Testis (tissue), 3 donors: ENCODE results near the gene CACNA1I. TPM values are rescaled to one million over a fixed set of nuclear protein-coding genes. Genes with fewer than 3 reads are reported as not detected.

Source experiments
- DNase-seq: peaks from one replicate; pipeline ENCODE4 v3.0.0-alpha.2; 2019
- H3K27ac ChIP-seq, 2 donors: fragments of 200-600 bp; sonication (generic); one replicate each; pipeline ENCODE4 v1.5.1; 2019
- H3K27me3 ChIP-seq: fragments of 200-600 bp; sonication (generic); one replicate; pipeline ENCODE4 v1.5.1; 2019
- H3K36me3 ChIP-seq: fragments of 200-600 bp; sonication (generic); one replicate; pipeline ENCODE4 v1.5.1; 2017; ENCODE audit warnings: low read depth; ENCODE audit errors: missing control alignments
- H3K4me1 ChIP-seq: fragments of 200-600 bp; sonication (generic); one replicate; pipeline ENCODE4 v1.5.1; 2019
- H3K4me3 ChIP-seq, 2 donors: fragments of 200-600 bp; sonication (generic); one replicate each; pipeline ENCODE4 v1.5.1; 2017 to 2019
- H3K9me3 ChIP-seq: fragments of 200-600 bp; sonication (generic); one replicate; pipeline ENCODE4 v1.5.1; 2017
- CTCF ChIP-seq, 3 experiments: fragments of 450-650 bp in 2 of 3; fragments of 200-600 bp in 1 of 3; sonication (generic) in 1 of 3; IDR thresholded peaks; one replicate each; pipeline ENCODE4 v1.5.1; 2016 to 2019; ENCODE audit warnings: antibody characterized with exemption in 3 of 3, mild to moderate bottlenecking in 2 of 3, moderate library complexity in 1 of 3
- POLR2A ChIP-seq: fragments of 450-650 bp; IDR thresholded peaks from one replicate; pipeline ENCODE4 v1.6.1; 2017; ENCODE audit warnings: antibody characterized with exemption, mild to moderate bottlenecking, moderate library complexity
- WGBS, 2 donors: methylation state at CpG; one replicate each; pipeline ENCODE4 v1.1.5; 2018; 5-methylcytosine and 5-hydroxymethylcytosine counted together
- intact Hi-C: fragments of 100-400 bp; cut with DNase I; formaldehyde crosslinking; loops from one replicate; pipeline ENCODE4 v1.15.1; 2023; ENCODE audit warnings: low total_unique reads
- polyA plus RNA-seq: library from polyadenylated mRNA; stranded (reverse); fragments of 350-450 nt; fragmentation: Illumina TruSeq; extraction: RNeasy Lipid Tissue Mini Kit (QIAGEN cat#74804); gene quantifications from one replicate; pipeline ENCODE4 v1.2.3, GENCODE V29; 2014; ENCODE audit warnings: low read depth, low replicate concordance; ENCODE audit not compliant: insufficient read depth
- total RNA-seq, 2 donors: library from RNA; depleted of rRNA; stranded (reverse); fragments of >200 nt; gene quantifications; one replicate each; pipeline ENCODE4 v1.2.3, GENCODE V29; 2016

The CACNA1I gene
- total and polyA plus RNA-seq, 3 donors from 2014 or later: 1.3 to 2.0 (median 1.7) TPM

GRCh38 chr22:39583066-39583667 lies 12.6 kb downstream of the CACNA1I start:
- intact Hi-C loops: no loop called here

GRCh38 chr22:39589875-39590274 lies 19.3 kb downstream of the CACNA1I start:
- H3K27ac ChIP-seq: no peak overlapping the region
- TF ChIP-seq POLR2A (no peak), CTCF (IDR thresholded peaks at IDR 0.05) (no peak)
- 78% methylated on average over 11 of the region's 11 CpGs; no CpG with 5 or more reads in 1 of the 2 donors for WGBS, 2 donors

More at GRCh38 chr22:39583066-39583667, 12.6 kb downstream of the CACNA1I start:
- TF ChIP-seq CTCF (IDR thresholded peaks at IDR 0.05) (no peak), POLR2A (no peak)
- H3K36me3 ChIP-seq: no peaks in the 10 kb centered on the region
- H3K4me3 ChIP-seq: no peak overlapping the region
- H3K27ac ChIP-seq: no peak overlapping the region
- 61 to 72% methylated on average over 3 of the region's 3 CpGs for WGBS, 2 donors
- no peaks in the 10 kb centered on the region for H3K9me3 ChIP-seq
- no peaks in the 10 kb centered on the region for H3K4me1 ChIP-seq
- DNase-seq: no peak
- H3K27me3 ChIP-seq: no peaks in the 10 kb centered on the region

GRCh38 chr22:39592081-39593065 lies 21.8 kb downstream of the CACNA1I start:
- Histone ChIP-seq H3K4me3 (no peak overlapping the region), H3K27ac (no peak overlapping the region), H3K27me3 (no peaks in the 10 kb centered on the region), H3K9me3 (no peaks in the 10 kb centered on the region), H3K36me3 (no peaks in the 10 kb centered on the region), H3K4me1 (peaks cover 13% of the 10 kb centered on the region)
- TF ChIP-seq POLR2A: no peak
- no peak for TF ChIP-seq CTCF (IDR thresholded peaks at IDR 0.05)
- 57 to 63% methylated on average over 27 to 32 of the region's 32 CpGs for WGBS, 2 donors
- intact Hi-C loops: no loop called here
- DNase-seq: peak; percentile 76

More at GRCh38 chr22:39589875-39590274, 19.3 kb downstream of the CACNA1I start:
- Histone ChIP-seq H3K27me3 (no peaks in the 10 kb centered on the region), H3K4me3 (no peak overlapping the region), H3K4me1 (peaks cover 13% of the 10 kb centered on the region), H3K9me3 (no peaks in the 10 kb centered on the region), H3K36me3 (no peaks in the 10 kb centered on the region)
- intact Hi-C loops: no loop called here
- no peak for DNase-seq

- Histone ChIP-seq H3K36me3 (no peaks in the 10 kb centered on the region), H3K27me3 (no peaks in the 10 kb centered on the region), H3K4me3 (no peak overlapping the region), H3K4me1 (peaks cover 13% of the 10 kb centered on the region), H3K9me3 (no peaks in the 10 kb centered on the region), H3K27ac (peak overlapping the region in 1 of 2 donors; percentile 26)
- 43 to 50% methylated on average over 12 of the region's 12 CpGs for WGBS, 2 donors
- peak; percentile 25 for DNase-seq
- no peak for TF ChIP-seq CTCF (IDR thresholded peaks at IDR 0.05)
- TF ChIP-seq POLR2A: no peak
- intact Hi-C loops: no loop called here
Measured at GRCh38 chr22:39593066-39593930, 22.7 kb downstream of the CACNA1I start.
